Erythroblast (primary cell): ENCODE results near the gene DRICH1.
"Not testable (repeated sequence)": the region's sequence is repeated elsewhere in the genome, so short reads cannot be mapped to it uniquely, and the experiment has no call there.

Experiments
- DNase-seq, 2 experiments: peaks; one replicate each; lab custom pipeline; 2025; lab: John Stamatoyannopoulos, UW
- GATA1 ChIP-seq: IDR thresholded peaks from 2 replicates; pipeline ENCODE4 v1.6.1; 2011; ENCODE audit warnings: low read depth, mild to moderate bottlenecking, control low read depth, low read length, moderate library complexity
- POLR2A ChIP-seq: IDR thresholded peaks from 2 replicates; pipeline ENCODE4 v1.6.1; 2011; ENCODE audit warnings: mild to moderate bottlenecking, low read length

Gene DRICH1

GRCh38 chr22:23626286-23626975 lies 5.7 kb downstream of the DRICH1 start:
- DNase-seq, result no peak
- TF ChIP-seq POLR2A, result no peak
- TF ChIP-seq GATA1, result no peak

- no peak for DNase-seq
- TF ChIP-seq POLR2A, result no peak
These were observed 9.5 kb downstream of the DRICH1 start for GRCh38 chr22:23622634-23623033.

- DNase-seq, result not testable (repeated sequence)
These were observed 10.2 kb downstream of the DRICH1 start for GRCh38 chr22:23621916-23622315.

GRCh38 chr22:23621082-23621780 lies 10.9 kb downstream of the DRICH1 start:
- TF ChIP-seq POLR2A (no peak), GATA1 (no peak)
- DNase-seq, result no peak

GRCh38 chr22:23613193-23613972 lies 18.7 kb downstream of the DRICH1 start:
- DNase-seq, result no peak
- TF ChIP-seq GATA1 (no peak), POLR2A (no peak)

- TF ChIP-seq GATA1 (no peak), POLR2A (no peak)
These were observed 21.9 kb downstream of the DRICH1 start for GRCh38 chr22:23609983-23610781.

GRCh38 chr22:23608583-23608982 lies 23.5 kb downstream of the DRICH1 start:
- no peak for DNase-seq
- no peak for TF ChIP-seq GATA1
- TF ChIP-seq POLR2A, result no peak

More at GRCh38 chr22:23609983-23610781, 21.9 kb downstream of the DRICH1 start:
- no peak for DNase-seq

GRCh38 chr22:23606204-23607131 lies 25.7 kb downstream of the DRICH1 start:
- TF ChIP-seq POLR2A (no peak), GATA1 (no peak)
- DNase-seq, result no peak

- TF ChIP-seq POLR2A (no peak), GATA1 (no peak)
- no peak for DNase-seq
These were observed 27.0 kb downstream of the DRICH1 start for GRCh38 chr22:23604939-23605712.

- no peak for DNase-seq
- TF ChIP-seq POLR2A, result no peak
These were observed 28.9 kb downstream of the DRICH1 start for GRCh38 chr22:23603266-23603665.

- DNase-seq, result no peak
- TF ChIP-seq POLR2A, result no peak
- TF ChIP-seq GATA1, result no peak
These were observed 33.2 kb downstream of the DRICH1 start for GRCh38 chr22:23598805-23599518.

- DNase-seq, result not testable (repeated sequence)
These were observed 34.4 kb downstream of the DRICH1 start for GRCh38 chr22:23597576-23598268.

- DNase-seq, result not testable (repeated sequence)
These were observed 36.2 kb downstream of the DRICH1 start for GRCh38 chr22:23595904-23596303.
